OCI-LY7 (cell line): Measurements from ENCODE around the gene EDN2. TPM values are rescaled to one million over a fixed set of nuclear protein-coding genes. Genes with fewer than 3 reads are reported as not detected.

Source experiments
- BruUV-seq: library from RNA; stranded (reverse); fragments of 400-500 nt; replicated peaks from 2 replicates; lab custom pipeline; 2021; lab: Mats Ljungman, UMichigan
- CTCF ChIA-PET: fragments of 300-600 bp; sonication (Branson Sonifier 250); formaldehyde crosslinking; loops from one replicate; lab custom pipeline; 2022; ENCODE audit warnings: antibody characterized with exemption; ENCODE audit not compliant: unreplicated experiment; lab: Charles Lee
- POLR2A ChIA-PET: fragments of 300-600 bp; sonication (Branson Sonifier 250); formaldehyde crosslinking; loops from one replicate; lab custom pipeline; 2022; ENCODE audit warnings: antibody characterized with exemption; lab: Charles Lee
- DNase-seq: peaks from one replicate; pipeline ENCODE4 v3.0.0-alpha.2; 2015; ENCODE audit warnings: low spot score
- H2AFZ ChIP-seq: fragments of 200-600 bp; sonication (generic), shearing (Covaris generic); 2 replicates; pipeline ENCODE4 v1.6.1; 2014; ENCODE audit warnings: mild to moderate bottlenecking, antibody characterized with exemption, low read length, moderate library complexity
- H3K27ac ChIP-seq: fragments of 200-600 bp; sonication (generic); 2 replicates; pipeline ENCODE4 v1.5.1; 2014; ENCODE audit warnings: mixed run types, low read depth, mild to moderate bottlenecking, moderate library complexity, low read length, inconsistent platforms; ENCODE audit not compliant: poor library complexity, severe bottlenecking
- H3K36me3 ChIP-seq: fragments of 200-600 bp; sonication (generic); 2 replicates; pipeline ENCODE4 v1.6.1; 2014; ENCODE audit warnings: mild to moderate bottlenecking, antibody characterized with exemption, low read length, moderate library complexity, mixed read lengths; ENCODE audit not compliant: insufficient read depth
- H3K4me1 ChIP-seq: fragments of 200-600 bp; sonication (generic); 2 replicates; pipeline ENCODE4 v1.5.1; 2014; ENCODE audit warnings: mild to moderate bottlenecking, low read length; ENCODE audit not compliant: insufficient read depth, poor library complexity, severe bottlenecking
- H3K4me2 ChIP-seq: fragments of 200-600 bp; sonication (generic); 2 replicates; pipeline ENCODE4 v1.6.1; 2014; ENCODE audit warnings: mild to moderate bottlenecking, low read length
- H3K4me3 ChIP-seq: fragments of 200-600 bp; sonication (generic); 2 replicates; pipeline ENCODE4 v1.5.1; 2014; ENCODE audit warnings: mild to moderate bottlenecking, low read depth, low read length; ENCODE audit not compliant: poor library complexity, severe bottlenecking
- H3K79me2 ChIP-seq: fragments of 200-600 bp; sonication (generic); 2 replicates; pipeline ENCODE4 v1.6.1; 2016; ENCODE audit warnings: low read depth, mild to moderate bottlenecking, low read length, moderate library complexity, mixed read lengths; ENCODE audit not compliant: insufficient read depth
- H3K9me2 ChIP-seq: fragments of 200-600 bp; sonication (generic); 2 replicates; pipeline ENCODE4 v1.6.1; 2016; ENCODE audit warnings: mild to moderate bottlenecking, low read length, mixed read lengths; ENCODE audit not compliant: insufficient read depth
- H3K9me3 ChIP-seq: fragments of 200-600 bp; sonication (generic); 2 replicates; pipeline ENCODE4 v1.6.1; 2014; ENCODE audit warnings: mild to moderate bottlenecking, mixed run types, low read length, mixed read lengths
- H4K20me1 ChIP-seq: fragments of 200-600 bp; sonication (generic); 2 replicates; pipeline ENCODE4 v1.6.1; 2014; ENCODE audit warnings: mild to moderate bottlenecking, antibody characterized with exemption, low read length, moderate library complexity, mixed read lengths; ENCODE audit not compliant: insufficient read depth
- CTCF ChIP-seq: fragments of 200-600 bp; sonication (generic); conservative IDR thresholded peaks from 2 replicates; pipeline ENCODE4 v1.5.1; 2014; ENCODE audit warnings: mild to moderate bottlenecking, antibody characterized with exemption, low read length, moderate library complexity, mixed read lengths
- EZH2phosphoT487 ChIP-seq: fragments of 200-600 bp; sonication (generic); IDR thresholded peaks from 2 replicates; pipeline ENCODE4 v1.6.1; 2018; ENCODE audit warnings: low read depth, borderline replicate concordance, mild to moderate bottlenecking, mixed run types, antibody characterized with exemption, low read length, moderate library complexity, mixed read lengths
- intact Hi-C: fragments of 100-400 bp; cut with micrococcal nuclease; formaldehyde crosslinking; loops from one replicate; pipeline ENCODE4 v1.10.0; 2022; ENCODE audit not compliant: unreplicated experiment
- total RNA-seq, 2 experiments: library from RNA; depleted of rRNA in 1 of 2; stranded (reverse); fragments of >200 nt in 1 of 2; shearing (Covaris generic) in 1 of 2; gene quantifications; 2 replicates each; pipeline ENCODE4 v1.2.3, GENCODE V29; 2014 to 2022

Gene EDN2
- total RNA-seq, 2 experiments from 2014 or later: not detected

- DNase-seq: no peak
- Histone ChIP-seq H2AFZ (no peak overlapping the region), H3K4me1 (no peaks in the 10 kb centered on the region), H3K4me3 (no peak overlapping the region), H3K9me3 (no peaks in the 10 kb centered on the region), H3K27ac (no peak overlapping the region), H3K9me2 (no peaks in the 10 kb centered on the region), H3K79me2 (no peaks in the 10 kb centered on the region), H3K4me2 (no peak overlapping the region), H4K20me1 (no peaks in the 10 kb centered on the region), H3K36me3 (no peaks in the 10 kb centered on the region)
- no TSS peak for BruUV-seq
- intact Hi-C loops: no loop called here
- POLR2A ChIA-PET: no interaction called here
- TF ChIP-seq CTCF (no peak), EZH2phosphoT487 (no peak)
- CTCF ChIA-PET: no interaction called here
Observed at GRCh38 chr1:41500781-41501518, 16.5 kb upstream of the EDN2 start.

- POLR2A ChIA-PET: no interaction called here
- no peak for DNase-seq
- CTCF ChIA-PET: no interaction called here
- Histone ChIP-seq H3K9me3 (no peaks in the 10 kb centered on the region), H3K4me2 (no peak overlapping the region), H4K20me1 (no peaks in the 10 kb centered on the region), H3K9me2 (no peaks in the 10 kb centered on the region), H3K4me1 (no peaks in the 10 kb centered on the region), H3K79me2 (no peaks in the 10 kb centered on the region), H3K4me3 (no peak overlapping the region), H2AFZ (no peak overlapping the region), H3K27ac (no peak overlapping the region), H3K36me3 (no peaks in the 10 kb centered on the region)
- TF ChIP-seq CTCF (no peak), EZH2phosphoT487 (no peak)
- no TSS peak for BruUV-seq
- intact Hi-C loops: no loop called here
Observed at GRCh38 chr1:41500378-41500777, 15.9 kb upstream of the EDN2 start.

GRCh38 chr1:41499591-41499990 is 15.1 kb upstream of the EDN2 start:
- Histone ChIP-seq H3K9me2 (no peaks in the 10 kb centered on the region), H3K27ac (no peak overlapping the region), H3K9me3 (no peaks in the 10 kb centered on the region), H2AFZ (no peak overlapping the region), H3K79me2 (no peaks in the 10 kb centered on the region), H3K4me3 (no peak overlapping the region), H3K36me3 (no peaks in the 10 kb centered on the region), H3K4me1 (no peaks in the 10 kb centered on the region), H4K20me1 (no peaks in the 10 kb centered on the region), H3K4me2 (no peak overlapping the region)
- ChIA-PET CTCF (no interaction called here), POLR2A (no interaction called here)
- TF ChIP-seq CTCF (no peak), EZH2phosphoT487 (no peak)
- DNase-seq: no peak
- no TSS peak for BruUV-seq
- intact Hi-C loops: no loop called here
